IMR-90 (cell line): ENCODE results near the gene HK3. TPM values are rescaled to one million over a fixed set of nuclear protein-coding genes. Genes with fewer than 3 reads are reported as not detected.

Experiments used
- ATAC-seq: fragments of 200-7000 bp; cut with Tn5 transposase; 2 replicates; pipeline ENCODE4 v1.9.1; 2020; ENCODE audit warnings: low read depth, mild to moderate bottlenecking, moderate library complexity
- BruUV-seq: library from RNA; stranded (reverse); fragments of 400-500 nt; replicated peaks from 2 replicates; lab custom pipeline; 2021; lab: Mats Ljungman, UMichigan
- CTCF ChIA-PET: fragments of 300-600 bp; formaldehyde crosslinking; extraction: SDS; loops from one replicate; lab custom pipeline; 2021; ENCODE audit warnings: antibody characterized with exemption; lab: Yijun Ruan, JAX
- POLR2A ChIA-PET: fragments of 300-600 bp; sonication (Branson Sonifier 250); formaldehyde crosslinking; loops from one replicate; lab custom pipeline; 2022; ENCODE audit warnings: antibody characterized with exemption; ENCODE audit not compliant: unreplicated experiment; lab: Charles Lee
- DNase-seq: peaks from one replicate; pipeline ENCODE4 v3.0.0; 2013
- H2AFZ ChIP-seq: replicated peaks from 2 replicates; pipeline ENCODE3; 2013; ENCODE audit warnings: low read length, mild to moderate bottlenecking; ENCODE audit not compliant: poor library complexity
- H2AK5ac ChIP-seq: 2 replicates; pipeline ENCODE4 v1.6.1; 2013; ENCODE audit warnings: low read depth, low read length, inconsistent platforms
- H2AK9ac ChIP-seq: replicated peaks from 2 replicates; pipeline ENCODE3; 2013; ENCODE audit warnings: mild to moderate bottlenecking, low read depth, low read length, moderate library complexity; ENCODE audit not compliant: poor library complexity
- H2BK120ac ChIP-seq: 2 replicates; pipeline ENCODE4 v1.6.1; 2013; ENCODE audit warnings: low read depth, low read length, inconsistent platforms
- H2BK15ac ChIP-seq: 3 replicates; pipeline ENCODE4 v1.6.1; 2013; ENCODE audit warnings: low read depth, low read length, inconsistent platforms
- H2BK20ac ChIP-seq: 2 replicates; pipeline ENCODE4 v1.6.1; 2013; ENCODE audit warnings: low read depth, mild to moderate bottlenecking, inconsistent platforms, low read length, moderate library complexity
- H2BK5ac ChIP-seq: 2 replicates; pipeline ENCODE4 v1.6.1; 2013; ENCODE audit warnings: mild to moderate bottlenecking, low read depth, low read length, inconsistent platforms; ENCODE audit not compliant: poor library complexity, severe bottlenecking
- H3K14ac ChIP-seq: replicated peaks from 2 replicates; pipeline ENCODE4 v1.6.1; 2013; ENCODE audit warnings: low read depth, low read length, inconsistent platforms
- H3K18ac ChIP-seq: 2 replicates; pipeline ENCODE4 v1.6.1; 2013; ENCODE audit warnings: low read depth, low read length, control low read depth
- H3K23ac ChIP-seq: 2 replicates; pipeline ENCODE4 v1.6.1; 2013; ENCODE audit warnings: low read depth, low read length, inconsistent platforms
- H3K27ac ChIP-seq: 2 replicates; pipeline ENCODE4 v1.5.1; 2013; ENCODE audit warnings: mild to moderate bottlenecking, control low read depth, low read length; ENCODE audit not compliant: insufficient read depth
- H3K27me3 ChIP-seq: 2 replicates; pipeline ENCODE4 v1.6.1; 2013; ENCODE audit warnings: low read length; ENCODE audit not compliant: control insufficient read depth, insufficient read depth
- H3K36me3 ChIP-seq: 2 replicates; pipeline ENCODE4 v1.6.1; 2013; ENCODE audit warnings: low read length, mixed read lengths; ENCODE audit not compliant: control insufficient read depth, insufficient read depth
- H3K4ac ChIP-seq: 2 replicates; pipeline ENCODE4 v1.6.1; 2013; ENCODE audit warnings: low read depth, low read length, inconsistent platforms
- H3K4me1 ChIP-seq: 2 replicates; pipeline ENCODE4 v1.6.1; 2013; ENCODE audit warnings: low read length, mixed read lengths; ENCODE audit not compliant: control insufficient read depth, insufficient read depth
- H3K4me2 ChIP-seq: 2 replicates; pipeline ENCODE4 v1.6.1; 2013; ENCODE audit warnings: low read depth, mild to moderate bottlenecking, control low read depth, low read length, moderate library complexity
- H3K4me3 ChIP-seq: 2 replicates; pipeline ENCODE4 v1.5.1; 2013; ENCODE audit warnings: low read depth, mild to moderate bottlenecking, control low read depth, low read length, moderate library complexity; ENCODE audit not compliant: insufficient read depth
- H3K56ac ChIP-seq: 2 replicates; pipeline ENCODE4 v1.6.1; 2013; ENCODE audit warnings: low read length, inconsistent platforms; ENCODE audit not compliant: insufficient read depth; ENCODE audit errors: extremely low read depth
- H3K79me1 ChIP-seq, 2 experiments: 2 replicates each; pipeline ENCODE4 v1.6.1; 2013; ENCODE audit warnings: low read length in 2 of 2, inconsistent platforms in 1 of 2, low read depth in 1 of 2
- H3K9ac ChIP-seq: 2 replicates; pipeline ENCODE4 v1.6.1; 2013; ENCODE audit warnings: low read depth, low read length, control low read depth
- H3K9me1 ChIP-seq: 2 replicates; pipeline ENCODE4 v1.6.1; 2013; ENCODE audit warnings: low read length, inconsistent platforms; ENCODE audit not compliant: insufficient read depth
- H3K9me3 ChIP-seq: 2 replicates; pipeline ENCODE4 v1.6.1; 2013; ENCODE audit warnings: low read length; ENCODE audit not compliant: control insufficient read depth, insufficient read depth
- H4K20me1 ChIP-seq: 2 replicates; pipeline ENCODE4 v1.6.1; 2013; ENCODE audit warnings: low read length, inconsistent platforms; ENCODE audit not compliant: insufficient read depth
- H4K5ac ChIP-seq: 2 replicates; pipeline ENCODE4 v1.6.1; 2013; ENCODE audit warnings: mild to moderate bottlenecking, low read depth, low read length, control low read depth
- H4K8ac ChIP-seq, 2 experiments: 2 replicates each; pipeline ENCODE4 v1.6.1; 2013; ENCODE audit warnings: low read depth in 2 of 2, low read length in 2 of 2, control low read depth in 1 of 2, inconsistent platforms in 1 of 2
- H4K91ac ChIP-seq: 2 replicates; pipeline ENCODE4 v1.6.1; 2013; ENCODE audit warnings: low read depth, low read length, inconsistent platforms; ENCODE audit not compliant: insufficient read depth
- CEBPB ChIP-seq: IDR thresholded peaks from 2 replicates; pipeline ENCODE4 v1.6.1; 2012; ENCODE audit warnings: low read depth, low read length, improper control_type of control experiment
- CHD1 ChIP-seq: IDR thresholded peaks from 2 replicates; pipeline ENCODE4 v1.6.1; 2012; ENCODE audit warnings: low read depth, low read length, improper control_type of control experiment
- FOS ChIP-seq: fragments of 150-350 bp; IDR thresholded peaks from 2 replicates; pipeline ENCODE4 v1.6.1; 2016; ENCODE audit warnings: low read depth, low read length
- MXI1 ChIP-seq: IDR thresholded peaks from 2 replicates; pipeline ENCODE4 v1.6.1; 2012; ENCODE audit warnings: low read depth, mild to moderate bottlenecking, low read length, moderate library complexity, borderline replicate concordance
- NFE2L2 ChIP-seq: fragments of 150-350 bp; IDR thresholded peaks from 2 replicates; pipeline ENCODE4 v1.6.1; 2016; ENCODE audit warnings: low read depth, mild to moderate bottlenecking, low read length
- RAD21 ChIP-seq: IDR thresholded peaks from 2 replicates; pipeline ENCODE4 v1.6.1; 2012; ENCODE audit warnings: low read length, improper control_type of control experiment
- RCOR1 ChIP-seq: IDR thresholded peaks from 2 replicates; pipeline ENCODE4 v1.6.1; 2012; ENCODE audit warnings: mild to moderate bottlenecking, low read length, improper control_type of control experiment; ENCODE audit not compliant: insufficient replicate concordance
- RFX5 ChIP-seq: IDR thresholded peaks from 2 replicates; pipeline ENCODE4 v1.8.0; 2012; ENCODE audit warnings: low read depth, mild to moderate bottlenecking, low read length, moderate library complexity
- SMC3 ChIP-seq: fragments of 150-350 bp; IDR thresholded peaks from 2 replicates; pipeline ENCODE4 v1.6.1; 2016; ENCODE audit warnings: low read depth, mild to moderate bottlenecking, antibody characterized with exemption, low read length, moderate library complexity
- USF2 ChIP-seq: fragments of 150-350 bp; IDR thresholded peaks from 2 replicates; pipeline ENCODE4 v1.6.1; 2017; ENCODE audit warnings: mild to moderate bottlenecking, antibody characterized with exemption, low read length, low read depth
- WGBS, 2 experiments: methylation state at CpG; one replicate each; pipeline versions ENCODE4 v1.1.5 to v1.1.7; 2013; ENCODE audit warnings: missing lambda C conversion rate in 2 of 2; ENCODE audit not compliant: insufficient read length in 1 of 2; ENCODE audit errors: extremely low coverage in 2 of 2; 5-methylcytosine and 5-hydroxymethylcytosine counted together
- dilution Hi-C: fragments of 300-500 bp; cut with HindIII; formaldehyde crosslinking; loops from one replicate; pipeline ENCODE4 v1.14.3; 2018; ENCODE audit warnings: low sequenced_read_pairs; ENCODE audit not compliant: unreplicated experiment
- in situ Hi-C: fragments of 300-500 bp; cut with MboI; formaldehyde crosslinking; loops from 3 replicates; pipeline ENCODE4 v1.14.3; 2019; ENCODE audit warnings: low sequenced_read_pairs, inconsistent platforms, mixed read lengths
- intact Hi-C: fragments of 100-400 bp; cut with micrococcal nuclease; formaldehyde crosslinking; loops from 2 replicates; pipeline ENCODE4 v1.10.0; 2022
- polyA plus RNA-seq, 3 experiments: library from polyadenylated mRNA; depleted of rRNA; stranded (reverse); fragments of >200 nt; gene quantifications; 2 replicates each; pipeline ENCODE4 v1.2.3, GENCODE V29; 2012; ENCODE audit warnings: low replicate concordance in 1 of 3
- total RNA-seq: library from RNA; depleted of rRNA; stranded (reverse); fragments of >200 nt; gene quantifications from 2 replicates; pipeline ENCODE4 v1.2.3, GENCODE V29; 2012

The HK3 gene
- total and polyA plus RNA-seq, 2 of the 4 experiments (the other 2 are of a cell fraction), result not detected

DNA sequence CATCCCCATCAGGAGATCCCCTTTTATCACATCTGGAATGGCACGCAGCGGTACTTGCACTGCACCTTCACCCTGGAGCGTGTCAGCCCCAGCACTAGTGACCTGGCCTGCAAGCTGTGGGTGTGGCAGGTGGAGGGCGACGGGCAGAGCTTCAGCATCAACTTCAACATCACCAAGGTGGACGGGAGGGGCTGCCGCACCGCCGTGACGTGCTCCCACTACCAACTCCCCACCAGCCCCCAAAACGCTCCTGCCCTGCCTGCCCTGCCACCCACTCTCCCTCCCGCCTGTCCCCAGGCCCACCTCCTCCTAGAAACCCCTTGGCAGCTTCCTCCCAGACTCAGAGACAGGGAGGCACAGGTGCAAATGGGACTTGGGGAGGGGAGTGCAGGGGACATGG, 20.7 kb downstream of the HK3 start:
- no peak overlapping the region for H3K4me2 ChIP-seq
- no peak overlapping the region for H4K5ac ChIP-seq
- no peak overlapping the region for H3K9ac ChIP-seq
- CTCF ChIA-PET, result no interaction called here
- no peak overlapping the region for H4K91ac ChIP-seq
- H3K36me3 ChIP-seq, result no peaks in the 10 kb centered on the region
- H3K56ac ChIP-seq, result no peak overlapping the region
- no peak overlapping the region for H3K23ac ChIP-seq
- TF ChIP-seq SMC3 (no peak), RAD21 (no peak), NFE2L2 (no peak), CEBPB (no peak), USF2 (no peak), RCOR1 (no peak), FOS (no peak), RFX5 (no peak), MXI1 (no peak), CHD1 (no peak)
- no peaks in the 10 kb centered on the region for H4K20me1 ChIP-seq
- H2BK120ac ChIP-seq, result no peak overlapping the region
- H3K18ac ChIP-seq, result no peak overlapping the region
- H3K4ac ChIP-seq, result no peak overlapping the region
- no peak overlapping the region for H2AFZ ChIP-seq
- no peak overlapping the region for H2AK9ac ChIP-seq
- H3K9me3 ChIP-seq, result no peaks in the 10 kb centered on the region
- DNase-seq (no peak), ATAC-seq (no peak)
- no TSS peak for BruUV-seq
- no peaks in the 10 kb centered on the region for H3K9me1 ChIP-seq
- no peak overlapping the region for H3K4me3 ChIP-seq
- H3K27me3 ChIP-seq, result peaks cover 64% of the 10 kb centered on the region
- in situ Hi-C loops, result no loop called here
- no peak overlapping the region for H3K27ac ChIP-seq
- no peaks in the 10 kb centered on the region for H3K79me1 ChIP-seq
- dilution Hi-C loops, result no loop called here
- H2BK5ac ChIP-seq, result no peak overlapping the region
- no peak overlapping the region for H2BK20ac ChIP-seq
- no peak overlapping the region for H4K8ac ChIP-seq
- no peak overlapping the region for H2AK5ac ChIP-seq
- no peak overlapping the region for H3K14ac ChIP-seq
- intact Hi-C loops, result no loop called here
- H3K4me1 ChIP-seq, result no peaks in the 10 kb centered on the region
- no CpG with 5 or more reads among the region's 12 CpGs for WGBS, 2 experiments
- POLR2A ChIA-PET, result no interaction called here
- no peak overlapping the region for H2BK15ac ChIP-seq
